ENCODE measurements around the gene SLC12A7.

DNA sequence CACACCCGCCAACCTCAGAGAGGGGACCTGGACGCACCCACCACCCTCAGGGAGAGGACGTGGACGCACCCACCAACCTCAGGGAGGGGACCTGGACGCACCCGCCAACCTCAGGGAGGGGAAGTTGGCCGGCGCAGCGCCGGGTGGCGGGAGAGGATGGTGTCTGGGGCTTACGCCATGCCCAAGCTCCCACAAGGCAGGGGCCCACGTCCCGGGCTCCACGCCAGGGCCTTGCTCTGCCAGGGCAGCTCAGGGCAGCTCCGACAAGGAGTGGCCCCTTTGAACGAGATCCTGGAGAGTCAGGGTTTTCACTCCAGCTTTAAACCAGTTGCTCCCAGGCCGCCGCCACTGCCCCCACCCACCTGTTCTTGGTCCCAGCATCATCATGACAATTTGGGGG is 32.2 kb upstream of the SLC12A7 start:
- no peak for TF ChIP-seq EZH2 (IDR thresholded peaks at IDR 0.05; ENCODE audit: low read length, missing control alignments)
- TF ChIP-seq, protein P1, sequence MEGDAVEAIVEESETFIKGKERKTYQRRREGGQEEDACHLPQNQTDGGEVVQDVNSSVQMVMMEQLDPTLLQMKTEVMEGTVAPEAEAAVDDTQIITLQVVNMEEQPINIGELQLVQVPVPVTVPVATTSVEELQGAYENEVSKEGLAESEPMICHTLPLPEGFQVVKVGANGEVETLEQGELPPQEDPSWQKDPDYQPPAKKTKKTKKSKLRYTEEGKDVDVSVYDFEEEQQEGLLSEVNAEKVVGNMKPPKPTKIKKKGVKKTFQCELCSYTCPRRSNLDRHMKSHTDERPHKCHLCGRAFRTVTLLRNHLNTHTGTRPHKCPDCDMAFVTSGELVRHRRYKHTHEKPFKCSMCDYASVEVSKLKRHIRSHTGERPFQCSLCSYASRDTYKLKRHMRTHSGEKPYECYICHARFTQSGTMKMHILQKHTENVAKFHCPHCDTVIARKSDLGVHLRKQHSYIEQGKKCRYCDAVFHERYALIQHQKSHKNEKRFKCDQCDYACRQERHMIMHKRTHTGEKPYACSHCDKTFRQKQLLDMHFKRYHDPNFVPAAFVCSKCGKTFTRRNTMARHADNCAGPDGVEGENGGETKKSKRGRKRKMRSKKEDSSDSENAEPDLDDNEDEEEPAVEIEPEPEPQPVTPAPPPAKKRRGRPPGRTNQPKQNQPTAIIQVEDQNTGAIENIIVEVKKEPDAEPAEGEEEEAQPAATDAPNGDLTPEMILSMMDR (conservative IDR thresholded peaks at IDR 0.05 in 1 of 2, IDR thresholded peaks at IDR 0.05 in 1 of 2; ENCODE audit: low read depth in 1 of 2, low read length in 2 of 2) = no peak
